HepG2 (cell line): Measurements from ENCODE around the gene AMOTL2.

Experiments used
- ARNT ChIP-seq: fragments of 450-650 bp; IDR thresholded peaks from 2 replicates; pipeline ENCODE4 v1.6.1; 2017
- CTCF ChIP-seq: sonication (generic); formaldehyde crosslinking; IDR thresholded peaks from 2 replicates; pipeline ENCODE4 v1.5.0; 2020; ENCODE audit warnings: mild to moderate bottlenecking, missing genetic modification reagents, moderate library complexity
- HNRNPK ChIP-seq: fragments of 200-400 bp; formaldehyde crosslinking; IDR thresholded peaks from 2 replicates; pipeline ENCODE4 v1.6.1; 2018; ENCODE audit warnings: low read length, low read depth, moderate library complexity, mild to moderate bottlenecking; ENCODE audit not compliant: poor library complexity, severe bottlenecking
- POLR2A ChIP-seq, 2 experiments: IDR thresholded peaks; 2 replicates each; pipeline ENCODE4 v1.6.1; 2011; ENCODE audit warnings: low read depth in 2 of 2, low read length in 2 of 2, mild to moderate bottlenecking in 1 of 2, moderate library complexity in 1 of 2; ENCODE audit not compliant: insufficient read depth in 1 of 2
- RAD51 ChIP-seq: fragments of 450-650 bp; IDR thresholded peaks from 2 replicates; pipeline ENCODE4 v1.6.1; 2016; ENCODE audit warnings: borderline replicate concordance
- RERE ChIP-seq: IDR thresholded peaks from 2 replicates; pipeline ENCODE4 v1.6.1; 2016; ENCODE audit warnings: low read depth, missing genetic modification reagents, missing compliant biosample characterization
- TGIF2 ChIP-seq: IDR thresholded peaks from 2 replicates; pipeline ENCODE4 v1.6.1; 2016; ENCODE audit warnings: control low read depth, missing compliant biosample characterization
- ZFP62 ChIP-seq: sonication (generic); formaldehyde crosslinking; IDR thresholded peaks from 2 replicates; pipeline ENCODE4 v1.4.0; 2020; ENCODE audit warnings: missing genetic modification reagents
- ZNF282 ChIP-seq: fragments of 450-650 bp; IDR thresholded peaks from 2 replicates; pipeline ENCODE4 v1.6.1; 2018; ENCODE audit not compliant: partially characterized antibody
- ZNF30 ChIP-seq: sonication (generic); formaldehyde crosslinking; IDR thresholded peaks from 2 replicates; pipeline ENCODE4 v1.5.0; 2020; ENCODE audit warnings: mild to moderate bottlenecking, missing genetic modification reagents
- ZNF484 ChIP-seq: sonication (generic); formaldehyde crosslinking; IDR thresholded peaks from 2 replicates; pipeline ENCODE4 v1.5.1; 2020; ENCODE audit warnings: mild to moderate bottlenecking, low read depth, missing genetic modification reagents, borderline replicate concordance
- ZNF672 ChIP-seq: sonication (generic); formaldehyde crosslinking; IDR thresholded peaks from 2 replicates; pipeline ENCODE4 v1.8.1; 2022; ENCODE audit warnings: missing genetic modification reagents
- ZNF720 ChIP-seq: sonication (generic); formaldehyde crosslinking; IDR thresholded peaks from 2 replicates; pipeline ENCODE4 v1.4.0; 2020; ENCODE audit warnings: missing genetic modification reagents
- ZNF777 ChIP-seq: sonication (generic); formaldehyde crosslinking; IDR thresholded peaks from 2 replicates; pipeline ENCODE4 v1.4.0; 2020; ENCODE audit warnings: missing genetic modification reagents

- TF ChIP-seq RERE (CRISPR knock-in tag), result no peak
- TF ChIP-seq ZNF720 (CRISPR knock-in tag), result no peak
- TF ChIP-seq POLR2A (IDR thresholded peaks at IDR 0.05; ENCODE audit: insufficient read depth in 1 of 2, low read depth in 2 of 2, low read length in 2 of 2), result no peak
- no peak for TF ChIP-seq ARNT
- TF ChIP-seq ZFP62 (CRISPR knock-in tag), result no peak
- no peak for TF ChIP-seq ZNF282
- TF ChIP-seq RAD51, result no peak
- TF ChIP-seq ZNF777, result no peak
- TF ChIP-seq TGIF2 (CRISPR knock-in tag), result no peak
- no peak for TF ChIP-seq CTCF (CRISPR knock-in tag)
- no peak for TF ChIP-seq ZNF672
- TF ChIP-seq HNRNPK, result no peak
- no peak for TF ChIP-seq ZNF484
- no peak for TF ChIP-seq ZNF30 (CRISPR knock-in tag)
Measured at GRCh38 chr3:134339913-134340312, 34.3 kb downstream of the AMOTL2 start.
